Hepatic stellate cell (primary cell): Measurements from ENCODE around the gene NDUFA5.

Experiments used
- DNase-seq: peaks from one replicate; pipeline ENCODE4 v3.0.0; 2011; ENCODE audit warnings: low spot score

Gene NDUFA5

DNA sequence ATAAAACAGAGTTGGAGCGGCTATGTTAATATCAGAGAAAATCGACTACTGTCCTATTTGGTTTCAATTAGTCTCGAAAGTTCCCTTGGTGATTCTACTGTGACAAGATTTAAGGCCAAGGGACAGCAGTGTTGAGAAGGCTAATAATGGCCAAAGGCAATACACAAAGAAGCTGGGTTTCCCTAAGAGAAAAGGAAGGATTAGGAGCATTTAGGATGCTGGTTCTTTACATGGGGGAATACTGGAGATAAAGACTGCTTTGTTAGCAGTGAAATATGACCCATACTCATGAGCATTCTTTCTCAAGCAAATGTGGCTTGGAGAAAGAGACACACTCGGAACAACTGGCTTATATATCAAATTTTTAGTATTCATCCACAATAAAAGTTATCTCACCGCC lies 55.4 kb downstream of the NDUFA5 start:
- DNase-seq: no peak

DNA sequence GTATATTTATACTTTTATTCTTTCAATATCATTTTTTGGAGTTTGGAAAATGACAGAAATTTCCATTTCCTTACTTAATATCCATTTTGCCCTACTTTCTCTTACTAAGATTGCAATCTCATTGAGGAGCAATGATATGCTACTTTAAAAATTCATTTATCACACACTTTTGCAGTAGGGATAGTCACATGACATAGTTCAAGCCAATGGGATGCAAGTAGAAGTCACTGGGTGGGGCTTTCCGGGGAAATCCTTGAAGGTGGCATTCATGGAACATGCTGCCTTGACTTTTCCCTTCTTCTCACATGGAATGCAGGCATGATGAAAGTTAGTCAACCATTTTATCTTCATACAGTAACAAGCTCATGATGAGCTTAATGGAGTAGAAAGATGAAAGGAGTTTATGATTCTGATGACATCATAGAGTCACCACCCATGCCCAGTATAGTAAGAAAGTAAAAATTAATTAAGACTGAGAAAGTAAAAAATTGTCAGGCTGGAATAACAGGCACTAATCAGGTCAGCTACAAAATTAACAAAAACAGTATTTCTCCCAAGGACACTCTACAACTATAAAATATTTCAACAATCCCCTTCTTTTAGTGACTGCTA lies 56.6 kb downstream of the NDUFA5 start:
- DNase-seq: no peak

DNA sequence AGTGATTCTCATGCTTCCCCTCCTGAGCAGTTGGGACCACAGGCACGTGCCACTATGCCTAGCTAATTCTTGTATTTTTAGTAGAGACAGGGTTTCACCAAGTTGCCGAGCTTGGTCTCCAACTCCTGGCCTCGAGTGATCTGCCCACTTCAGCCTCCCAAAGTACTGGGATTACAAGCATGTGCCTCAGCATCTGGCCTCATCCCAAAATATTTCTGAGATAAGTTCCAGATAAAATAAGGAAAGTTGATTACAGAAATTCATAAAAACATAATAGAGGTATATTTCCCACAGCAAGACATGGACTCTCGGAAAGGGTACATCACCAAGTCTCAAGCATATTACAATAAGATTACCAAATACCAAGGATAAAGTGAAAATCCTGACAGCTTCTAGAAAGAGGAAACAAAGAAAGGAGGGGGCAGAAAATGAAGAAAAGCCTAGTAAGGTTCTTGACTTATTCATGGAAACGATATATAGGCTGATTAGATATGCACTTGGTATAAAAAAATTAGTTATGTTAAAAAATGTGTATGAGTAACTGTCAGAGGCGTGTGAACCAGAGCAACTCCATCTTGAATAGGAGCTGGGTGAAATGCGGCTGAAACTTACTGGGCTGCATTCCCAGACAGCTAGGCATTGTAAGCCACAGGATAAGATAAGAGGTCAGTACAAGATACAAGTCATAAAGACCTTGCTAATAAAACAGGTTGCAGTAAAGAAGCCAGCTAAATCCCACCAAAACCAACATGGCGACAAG lies 58.2 kb downstream of the NDUFA5 start:
- DNase-seq: no peak

DNA sequence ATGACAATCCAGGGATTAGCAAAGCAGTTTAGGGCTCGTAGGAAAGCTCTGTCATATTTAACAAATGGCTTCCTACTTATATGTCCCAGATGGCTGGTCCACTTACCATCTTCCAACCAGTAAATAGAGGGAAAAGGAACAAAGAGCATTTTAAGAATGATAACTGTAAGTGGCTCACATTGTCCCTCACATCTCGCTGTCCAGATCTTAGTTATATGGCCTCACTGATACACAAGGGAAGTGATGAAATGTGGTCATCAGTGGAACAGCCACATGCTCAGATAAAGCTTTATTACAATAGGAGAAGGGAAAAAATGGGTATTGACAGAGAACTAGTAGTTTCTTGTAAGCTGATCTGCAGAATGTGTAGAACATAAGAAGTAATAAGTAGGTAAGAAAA lies 59.0 kb downstream of the NDUFA5 start:
- no peak for DNase-seq

DNA sequence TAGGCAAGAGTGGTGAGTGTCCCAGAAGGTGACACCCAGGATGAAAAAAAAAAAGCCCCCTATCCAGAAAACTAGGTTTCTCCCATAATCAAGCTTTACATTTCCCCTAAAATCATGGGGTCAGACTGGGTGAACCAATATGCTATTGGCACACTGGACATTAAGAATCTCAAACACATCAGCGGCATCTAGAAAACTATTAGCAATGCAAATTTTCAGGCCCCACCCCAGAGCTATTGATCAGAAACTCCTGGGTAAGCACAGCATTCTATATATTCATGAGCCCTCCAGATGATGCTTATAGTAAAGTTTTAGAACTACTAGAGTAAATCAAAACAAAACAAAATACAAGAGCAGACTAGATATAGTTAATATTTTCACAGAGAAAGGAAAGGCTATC lies 59.6 kb downstream of the NDUFA5 start:
- DNase-seq: no peak

DNA sequence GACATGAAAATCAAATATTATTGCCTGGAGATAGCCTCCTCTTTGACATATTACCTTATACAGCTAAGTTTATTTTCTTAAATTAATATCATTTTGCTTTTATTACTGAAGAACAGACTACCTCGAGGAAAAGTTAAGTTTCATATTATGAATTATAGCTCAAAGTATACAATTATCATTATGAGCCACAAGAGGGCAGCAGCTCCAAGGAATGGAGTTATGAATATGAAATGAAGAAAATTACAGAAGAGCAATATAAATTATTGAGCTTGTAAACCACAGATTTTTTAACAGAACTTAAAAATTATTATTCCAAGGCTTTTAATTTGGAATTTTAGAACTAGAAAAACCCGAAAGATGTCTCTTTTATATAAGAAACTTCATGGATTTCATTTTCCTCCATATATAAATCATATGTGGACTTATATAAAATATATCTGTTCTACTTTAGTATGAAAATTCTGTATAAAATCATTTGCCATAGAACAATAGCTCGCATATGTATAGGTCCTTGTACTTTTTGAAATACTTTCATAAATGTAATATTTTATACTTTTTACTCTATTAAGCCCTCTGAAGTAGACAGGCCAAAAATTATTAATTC lies 63.3 kb downstream of the NDUFA5 start:
- DNase-seq: peak; percentile 3

DNA sequence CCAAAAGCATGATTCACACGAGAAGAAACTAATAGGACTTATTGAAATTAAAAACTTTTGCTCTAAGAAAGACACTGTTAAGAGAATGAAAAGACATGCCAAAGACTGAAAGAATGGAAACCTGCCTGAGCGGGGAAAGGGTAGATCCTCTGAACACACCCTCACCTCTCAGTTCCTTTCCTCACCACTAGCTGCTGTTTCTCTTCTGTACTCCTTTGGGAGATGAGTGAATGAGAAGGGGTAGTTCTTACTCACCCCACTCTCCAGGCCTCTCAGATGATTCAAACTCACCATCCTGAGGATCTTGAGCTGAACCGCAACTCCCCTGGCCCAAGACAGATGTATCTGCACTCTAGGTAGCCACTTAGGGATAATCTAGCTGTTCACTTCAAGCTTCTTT lies 65.1 kb downstream of the NDUFA5 start:
- DNase-seq: no peak
